GM12878 (cell line): ENCODE measurements around the gene ULK1. TPM values are rescaled to one million over a fixed set of nuclear protein-coding genes. Genes with fewer than 3 reads are reported as not detected.

ENCODE experiments used
- ATAC-seq: fragments of 200-7000 bp; cut with Tn5 transposase; 3 replicates; pipeline ENCODE4 v1.9.1; 2020; ENCODE audit warnings: mild to moderate bottlenecking, moderate library complexity
- BruUV-seq: library from RNA; stranded (reverse); fragments of 400-500 nt; replicated peaks from 2 replicates; lab custom pipeline; 2021; lab: Mats Ljungman, UMichigan
- CTCF ChIA-PET: fragments of 300-600 bp; sonication (Branson Sonifier 250); formaldehyde crosslinking; extraction: SDS; loops from one replicate; lab custom pipeline; 2021; ENCODE audit warnings: inconsistent platforms; lab: Yijun Ruan, JAX
- POLR2A ChIA-PET: fragments of 350-600 bp; formaldehyde crosslinking; extraction: SDS; loops from one replicate; lab custom pipeline; 2021; ENCODE audit warnings: inconsistent platforms; lab: Charles Lee
- RAD21 ChIA-PET: fragments of 300-600 bp; sonication (Branson Sonifier 250); formaldehyde crosslinking; loops from one replicate; lab custom pipeline; 2023; ENCODE audit warnings: antibody characterized with exemption; ENCODE audit not compliant: unreplicated experiment; lab: Charles Lee
- SMC1A ChIA-PET: fragments of 300-600 bp; sonication (Branson Sonifier 250); formaldehyde crosslinking; loops from one replicate; lab custom pipeline; 2023; ENCODE audit not compliant: unreplicated experiment, uncharacterized antibody; lab: Charles Lee
- DNase-seq: peaks from one replicate; pipeline ENCODE4 v3.0.0-alpha.2; 2011; ENCODE audit warnings: low read depth, low spot score
- FAIRE-seq: peaks from 3 replicates; lab custom pipeline; 2011; peaks lifted over from hg19 to GRCh38; lab: Jason Lieb, UNC
- H2AFZ ChIP-seq: 2 replicates; pipeline ENCODE4 v1.6.0; 2011; ENCODE audit warnings: low read depth, low read length, control low read depth; ENCODE audit not compliant: control insufficient read depth
- H3K27ac ChIP-seq: 2 replicates; pipeline ENCODE4 v1.5.1; 2011; ENCODE audit warnings: control low read depth; ENCODE audit not compliant: control insufficient read depth, insufficient read depth
- H3K27me3 ChIP-seq, 2 experiments: replicated peaks in 1 of 2; 2 replicates each; pipeline versions ENCODE4 v1.6.0 to v1.6.1; 2011; ENCODE audit warnings: low read length in 1 of 2; ENCODE audit not compliant: control insufficient read depth in 2 of 2, insufficient read depth in 2 of 2
- H3K36me3 ChIP-seq, 2 experiments: 2 replicates each; pipeline ENCODE4 v1.5.1; 2011; ENCODE audit warnings: low read length in 1 of 2; ENCODE audit not compliant: control insufficient read depth in 2 of 2, insufficient read depth in 2 of 2
- H3K4me1 ChIP-seq: 2 replicates; pipeline ENCODE4 v1.6.1; 2011; ENCODE audit warnings: mild to moderate bottlenecking, low read length, moderate library complexity, mixed read lengths; ENCODE audit not compliant: control insufficient read depth, insufficient read depth
- H3K4me2 ChIP-seq: 2 replicates; pipeline ENCODE4 v1.6.0; 2011; ENCODE audit warnings: control low read depth; ENCODE audit not compliant: control insufficient read depth, insufficient read depth
- H3K4me3 ChIP-seq: fragments of 200-600 bp; sonication (generic); 2 replicates; pipeline ENCODE4 v1.5.1; 2016
- H3K79me2 ChIP-seq: 2 replicates; pipeline ENCODE4 v1.6.0; 2011; ENCODE audit warnings: low read length; ENCODE audit not compliant: control insufficient read depth, insufficient read depth
- H3K9ac ChIP-seq: 2 replicates; pipeline ENCODE4 v1.8.0; 2011; ENCODE audit warnings: low read length, control low read depth, mixed read lengths; ENCODE audit not compliant: control insufficient read depth, insufficient read depth
- H3K9me3 ChIP-seq: replicated peaks from 3 replicates; pipeline ENCODE4 v1.5.1; 2011; ENCODE audit warnings: mild to moderate bottlenecking, low read length; ENCODE audit not compliant: control insufficient read depth, insufficient read depth
- H4K20me1 ChIP-seq: 2 replicates; pipeline ENCODE4 v1.6.0; 2011; ENCODE audit not compliant: control insufficient read depth, insufficient read depth
- ATF7 ChIP-seq: fragments of 450-650 bp; IDR thresholded peaks from 2 replicates; pipeline ENCODE4 v1.6.1; 2016; ENCODE audit warnings: low read depth, mild to moderate bottlenecking
- CBX5 ChIP-seq: sonication (generic); IDR thresholded peaks from 2 replicates; pipeline ENCODE4 v1.6.1; 2016; ENCODE audit warnings: low read depth, moderate library complexity, mild to moderate bottlenecking, inconsistent platforms
- GABPA ChIP-seq: IDR thresholded peaks from 2 replicates; pipeline ENCODE4 v1.6.1; 2014; ENCODE audit warnings: antibody characterized with exemption, low read depth, mild to moderate bottlenecking, inconsistent platforms
- GATAD2B ChIP-seq: fragments of 450-650 bp; conservative IDR thresholded peaks from 2 replicates; pipeline ENCODE4 v1.6.1; 2017; ENCODE audit warnings: low read depth, mild to moderate bottlenecking, moderate library complexity
- KLF5 ChIP-seq: fragments of 450-650 bp; IDR thresholded peaks from 2 replicates; pipeline ENCODE4 v1.6.1; 2014; ENCODE audit warnings: mild to moderate bottlenecking; ENCODE audit not compliant: partially characterized antibody
- PAX5 ChIP-seq: IDR thresholded peaks from 2 replicates; pipeline ENCODE4 v1.6.1; 2011; ENCODE audit warnings: low read depth, low read length, borderline replicate concordance
- POLR2A ChIP-seq: IDR thresholded peaks from 2 replicates; pipeline ENCODE4 v1.6.1; 2011; ENCODE audit warnings: low read depth, mild to moderate bottlenecking, low read length
- POLR2AphosphoS2 ChIP-seq: IDR thresholded peaks from 2 replicates; pipeline ENCODE4 v1.6.1; 2011; ENCODE audit warnings: low read depth, mild to moderate bottlenecking, low read length, improper control_type of control experiment, moderate library complexity
- RB1 ChIP-seq: fragments of 450-650 bp; formaldehyde crosslinking; IDR thresholded peaks from 2 replicates; pipeline ENCODE4 v1.6.1; 2017; ENCODE audit warnings: mild to moderate bottlenecking, borderline replicate concordance
- SREBF1 ChIP-seq: IDR thresholded peaks from 2 replicates; pipeline ENCODE4 v1.6.1; 2012; ENCODE audit warnings: mild to moderate bottlenecking, low read length
- SREBF2 ChIP-seq: IDR thresholded peaks from 2 replicates; pipeline ENCODE4 v1.6.1; 2012; ENCODE audit warnings: mild to moderate bottlenecking, low read length
- TCF7 ChIP-seq: IDR thresholded peaks from 2 replicates; pipeline ENCODE4 v1.6.1; 2014; ENCODE audit warnings: antibody characterized with exemption, borderline replicate concordance
- ZNF622 ChIP-seq: fragments of 450-650 bp; IDR thresholded peaks from 2 replicates; pipeline ENCODE4 v1.6.1; 2017; ENCODE audit warnings: mild to moderate bottlenecking, inconsistent platforms
- ZSCAN29 ChIP-seq: fragments of 450-650 bp; IDR thresholded peaks from 2 replicates; pipeline ENCODE4 v1.6.1; 2017; ENCODE audit warnings: mild to moderate bottlenecking, moderate library complexity
- WGBS: methylation state at CpG from one replicate; pipeline ENCODE4 v1.1.6; 2016; ENCODE audit warnings: low lambda C conversion rate; ENCODE audit not compliant: insufficient replicate concordance, insufficient coverage; ENCODE audit errors: missing lambda C conversion rate; 5-methylcytosine and 5-hydroxymethylcytosine counted together
- in situ Hi-C: fragments of 300-500 bp; cut with MboI; formaldehyde crosslinking; loops from 9 replicates; pipeline ENCODE4 v1.14.3; 2018; ENCODE audit warnings: mixed read lengths
- intact Hi-C: fragments of 100-400 bp; cut with micrococcal nuclease; formaldehyde crosslinking; loops from one replicate; pipeline ENCODE4 v1.14.2; 2022; ENCODE audit not compliant: unreplicated experiment
- polyA plus RNA-seq, 11 experiments: library from polyadenylated mRNA; depleted of rRNA in 4 of 11; unstranded in 6 of 11; stranded (reverse) in 5 of 11; fragments of >200 nt; fragmentation: Nextera tagmentation in 4 of 11; fragmentation: Illumina TruSeq in 1 of 11; extraction: Ambion mirVana in 4 of 11; extraction: Trizol in 1 of 11; gene quantifications; 1 replicate in 1 of 11; 2 replicates in 10 of 11; pipeline versions ENCODE4 v1.2.1 to v1.2.3, GENCODE V29; 2011 to 2016; ENCODE audit warnings: inconsistent platforms in 2 of 11, missing spikeins in 2 of 11, low read depth in 1 of 11
- total RNA-seq, 4 experiments: library from RNA; depleted of rRNA in 3 of 4; stranded (reverse); fragments of >200 nt in 3 of 4; fragmentation: Illumina TruSeq in 1 of 4; extraction: Trizol in 1 of 4; gene quantifications; 2 replicates each; pipeline versions ENCODE4 v1.2.1 to v1.2.3, GENCODE V29; 2013 to 2021
- TF ChIP-seq, protein P1 (sequence below): fragments of 450-650 bp; IDR thresholded peaks from 2 replicates; pipeline ENCODE4 v1.6.1; 2016; ENCODE audit warnings: mild to moderate bottlenecking
- TF ChIP-seq, protein P2 (sequence below): IDR thresholded peaks from 2 replicates; pipeline ENCODE4 v1.6.1; 2012; ENCODE audit warnings: mild to moderate bottlenecking, low read depth, low read length

ULK1 gene
- total and polyA plus RNA-seq, 10 of the 15 experiments (the other 5 are each of a cell fraction or from before 2014, with no cell fraction given) = 0.13 to 14.1 (median 1.5) TPM

DNA sequence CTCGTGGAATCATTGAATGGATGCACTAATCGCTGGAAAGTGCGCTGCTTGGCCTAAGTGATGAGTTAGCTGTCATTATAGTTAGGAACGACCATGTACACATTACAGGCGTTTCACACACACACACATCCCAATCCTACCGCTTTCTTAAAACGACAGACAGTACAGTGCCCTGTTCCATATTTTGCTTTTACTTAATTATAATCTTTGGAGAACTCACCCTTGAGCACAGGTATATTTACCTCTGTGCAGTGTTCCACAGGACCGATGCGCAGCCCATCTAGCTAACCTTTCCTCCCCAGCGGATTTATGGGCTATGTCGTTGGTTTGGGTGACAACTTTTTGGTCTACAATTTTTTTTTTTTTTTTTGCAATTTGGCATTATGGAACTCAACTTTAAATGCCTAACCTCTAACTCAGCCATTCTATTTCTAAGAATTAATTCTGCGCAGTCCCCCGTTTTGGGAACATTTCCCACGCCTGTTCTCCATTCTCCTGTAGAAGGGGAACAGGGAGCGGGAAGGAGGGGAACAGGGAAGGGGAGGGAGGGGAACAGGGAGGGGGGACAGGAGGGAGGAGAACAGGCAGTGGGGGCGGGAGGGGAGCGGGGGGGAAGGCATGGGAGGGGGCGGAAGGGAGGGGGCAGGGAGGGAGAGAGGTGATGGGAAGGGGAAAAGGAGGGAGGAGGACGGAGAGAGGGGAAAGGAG, 663 bp upstream of the ULK1 start:
- no peak overlapping the region for H3K4me2 ChIP-seq
- ChIA-PET POLR2A (interaction anchor here (0.7 kb wide), 1 partner anchor 243 kb away, joined by 4 read pairs; no protein-coding TSS in a partner anchor), RAD21 (no interaction called here), SMC1A (no interaction called here), CTCF (interaction anchor here (0.7 kb wide), 1 partner anchor 18 kb away, joined by 3 read pairs; no protein-coding TSS in a partner anchor)
- no peaks in the 10 kb centered on the region; a peak in 1 of 4 replicates for H3K27me3 ChIP-seq
- no peak overlapping the region for H3K9ac ChIP-seq
- WGBS = 64% methylated on average over 14 of the region's 19 CpGs
- H3K36me3 ChIP-seq = no peaks in the 10 kb centered on the region
- H3K4me3 ChIP-seq = no peak overlapping the region
- intact Hi-C loops = loop anchor here (2.0 kb wide), 1 partner anchor 35 kb away; the partner anchor contains the start of gene PUS1
- no TSS peak for BruUV-seq
- no peaks in the 10 kb centered on the region for H4K20me1 ChIP-seq
- FAIRE-seq (no peak), DNase-seq (no peak), ATAC-seq (no peak)
- H3K79me2 ChIP-seq = no peaks in the 10 kb centered on the region
- H3K27ac ChIP-seq = no peak overlapping the region
- in situ Hi-C loops = no loop called here
- TF ChIP-seq, protein P1, sequence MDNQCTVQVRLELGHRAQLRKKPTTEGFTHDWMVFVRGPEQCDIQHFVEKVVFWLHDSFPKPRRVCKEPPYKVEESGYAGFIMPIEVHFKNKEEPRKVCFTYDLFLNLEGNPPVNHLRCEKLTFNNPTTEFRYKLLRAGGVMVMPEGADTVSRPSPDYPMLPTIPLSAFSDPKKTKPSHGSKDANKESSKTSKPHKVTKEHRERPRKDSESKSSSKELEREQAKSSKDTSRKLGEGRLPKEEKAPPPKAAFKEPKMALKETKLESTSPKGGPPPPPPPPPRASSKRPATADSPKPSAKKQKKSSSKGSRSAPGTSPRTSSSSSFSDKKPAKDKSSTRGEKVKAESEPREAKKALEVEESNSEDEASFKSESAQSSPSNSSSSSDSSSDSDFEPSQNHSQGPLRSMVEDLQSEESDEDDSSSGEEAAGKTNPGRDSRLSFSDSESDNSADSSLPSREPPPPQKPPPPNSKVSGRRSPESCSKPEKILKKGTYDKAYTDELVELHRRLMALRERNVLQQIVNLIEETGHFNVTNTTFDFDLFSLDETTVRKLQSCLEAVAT = no peak
- TF ChIP-seq SREBF1 (no peak), KLF5 (no peak), ZNF622 (no peak), POLR2A (no peak), TCF7 (no peak), GATAD2B (no peak), ATF7 (no peak), PAX5 (no peak), RB1 (no peak), POLR2AphosphoS2 (no peak), GABPA (no peak), ZSCAN29 (no peak), CBX5 (no peak), SREBF2 (no peak)
- TF ChIP-seq, protein P2, sequence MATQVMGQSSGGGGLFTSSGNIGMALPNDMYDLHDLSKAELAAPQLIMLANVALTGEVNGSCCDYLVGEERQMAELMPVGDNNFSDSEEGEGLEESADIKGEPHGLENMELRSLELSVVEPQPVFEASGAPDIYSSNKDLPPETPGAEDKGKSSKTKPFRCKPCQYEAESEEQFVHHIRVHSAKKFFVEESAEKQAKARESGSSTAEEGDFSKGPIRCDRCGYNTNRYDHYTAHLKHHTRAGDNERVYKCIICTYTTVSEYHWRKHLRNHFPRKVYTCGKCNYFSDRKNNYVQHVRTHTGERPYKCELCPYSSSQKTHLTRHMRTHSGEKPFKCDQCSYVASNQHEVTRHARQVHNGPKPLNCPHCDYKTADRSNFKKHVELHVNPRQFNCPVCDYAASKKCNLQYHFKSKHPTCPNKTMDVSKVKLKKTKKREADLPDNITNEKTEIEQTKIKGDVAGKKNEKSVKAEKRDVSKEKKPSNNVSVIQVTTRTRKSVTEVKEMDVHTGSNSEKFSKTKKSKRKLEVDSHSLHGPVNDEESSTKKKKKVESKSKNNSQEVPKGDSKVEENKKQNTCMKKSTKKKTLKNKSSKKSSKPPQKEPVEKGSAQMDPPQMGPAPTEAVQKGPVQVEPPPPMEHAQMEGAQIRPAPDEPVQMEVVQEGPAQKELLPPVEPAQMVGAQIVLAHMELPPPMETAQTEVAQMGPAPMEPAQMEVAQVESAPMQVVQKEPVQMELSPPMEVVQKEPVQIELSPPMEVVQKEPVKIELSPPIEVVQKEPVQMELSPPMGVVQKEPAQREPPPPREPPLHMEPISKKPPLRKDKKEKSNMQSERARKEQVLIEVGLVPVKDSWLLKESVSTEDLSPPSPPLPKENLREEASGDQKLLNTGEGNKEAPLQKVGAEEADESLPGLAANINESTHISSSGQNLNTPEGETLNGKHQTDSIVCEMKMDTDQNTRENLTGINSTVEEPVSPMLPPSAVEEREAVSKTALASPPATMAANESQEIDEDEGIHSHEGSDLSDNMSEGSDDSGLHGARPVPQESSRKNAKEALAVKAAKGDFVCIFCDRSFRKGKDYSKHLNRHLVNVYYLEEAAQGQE = no peak
- no peaks in the 10 kb centered on the region for H3K9me3 ChIP-seq
- peaks cover 12% of the 10 kb centered on the region for H3K4me1 ChIP-seq
- no peak overlapping the region for H2AFZ ChIP-seq
